GM18517 (cell line): ENCODE data around the gene TTC33.

Source experiments
- ATAC-seq: cut with Tn5 transposase; IDR thresholded peaks from one replicate; pipeline ENCODE4 v1.9.1; 2021; ENCODE audit warnings: mild to moderate bottlenecking, moderate library complexity; ENCODE audit not compliant: unreplicated experiment

Gene TTC33

DNA sequence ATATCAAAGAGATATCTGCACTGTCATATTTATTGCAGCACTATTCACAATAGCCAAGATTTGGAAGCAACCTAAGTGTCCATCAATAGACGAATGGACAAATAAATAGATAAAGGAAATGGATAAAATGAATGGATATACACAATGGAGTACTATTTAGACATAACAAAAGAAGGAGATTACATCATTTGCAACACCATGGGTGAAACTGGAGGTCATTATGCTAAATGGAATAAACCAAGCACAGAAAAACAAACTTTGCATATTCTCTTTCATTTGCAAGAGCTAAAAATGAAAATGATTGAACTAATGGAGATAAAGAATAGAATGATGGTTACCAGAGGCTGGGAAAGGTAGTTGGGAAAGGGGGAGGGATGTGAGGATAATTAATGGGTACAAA, 231.1 kb downstream of the TTC33 start:
- ATAC-seq: no peak

DNA sequence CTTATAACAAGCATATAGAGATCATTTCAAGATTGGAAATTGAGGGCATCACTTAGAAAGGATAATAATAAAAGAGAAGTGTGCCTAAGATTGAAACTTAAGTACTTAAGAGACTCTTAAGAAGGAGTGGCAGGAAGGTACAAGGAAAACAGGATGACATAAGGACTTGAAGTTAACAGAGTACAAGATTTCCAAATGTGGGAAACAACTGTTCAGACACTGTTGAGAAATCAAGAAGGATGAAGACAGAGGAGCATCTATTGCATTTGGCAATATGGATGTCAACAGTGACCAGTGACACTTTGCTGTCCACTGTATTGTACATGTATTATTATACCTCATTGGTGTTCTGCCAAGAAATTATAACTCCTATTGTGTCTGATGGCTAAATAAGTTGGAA, 233.8 kb downstream of the TTC33 start:
- ATAC-seq: no peak

DNA sequence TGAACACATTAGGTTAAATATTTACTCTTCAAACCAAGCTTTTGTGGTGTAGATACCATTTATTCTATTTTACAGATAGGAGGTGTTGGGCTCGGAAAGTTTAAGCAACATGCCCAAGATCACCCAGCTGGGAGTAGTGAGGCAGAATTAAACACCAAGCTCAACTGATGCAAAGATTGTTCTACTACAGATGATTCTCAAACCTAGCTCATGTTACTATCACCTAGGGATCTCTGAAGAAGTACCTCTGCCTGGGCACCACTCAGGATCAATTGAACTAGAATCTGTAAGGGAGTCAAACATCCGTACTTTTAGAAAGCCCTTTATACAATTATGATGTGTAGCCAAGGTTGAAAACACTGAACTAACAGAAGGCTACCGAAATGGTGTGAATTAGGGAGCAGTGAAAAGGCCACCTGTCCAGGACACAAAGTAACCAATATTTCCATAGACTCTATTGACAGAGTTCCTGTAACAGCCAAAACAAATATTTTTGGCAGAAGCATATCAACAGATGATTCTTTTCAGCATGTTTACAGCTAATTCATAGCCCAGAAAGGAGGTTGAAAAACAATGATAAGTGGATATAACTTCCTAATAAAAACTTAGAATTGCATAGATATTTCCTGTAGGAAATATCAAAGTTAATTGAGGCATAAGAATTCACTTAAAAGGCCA, 234.5 kb downstream of the TTC33 start:
- ATAC-seq: no peak

DNA sequence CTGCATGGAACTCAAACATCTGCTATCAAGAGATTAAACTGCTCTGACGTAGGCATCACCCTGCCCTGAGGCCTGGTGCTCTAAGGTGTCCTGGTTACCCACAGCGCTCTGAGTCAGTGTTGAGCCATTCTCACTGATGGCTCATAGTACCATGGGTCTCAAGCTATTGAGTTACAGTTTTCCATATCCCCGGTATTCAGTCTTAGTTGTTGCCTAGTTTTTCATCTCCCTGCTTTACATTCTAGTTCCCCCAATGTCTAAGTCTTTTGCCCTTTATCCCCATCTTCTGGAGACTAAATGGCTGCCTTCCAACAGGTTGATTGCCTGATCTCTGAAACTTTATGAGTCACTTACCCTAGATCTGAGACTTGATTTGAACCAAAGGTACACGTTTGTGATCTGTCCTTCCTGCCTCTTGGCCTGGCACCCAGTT, 237.3 kb downstream of the TTC33 start:
- no peak for ATAC-seq

DNA sequence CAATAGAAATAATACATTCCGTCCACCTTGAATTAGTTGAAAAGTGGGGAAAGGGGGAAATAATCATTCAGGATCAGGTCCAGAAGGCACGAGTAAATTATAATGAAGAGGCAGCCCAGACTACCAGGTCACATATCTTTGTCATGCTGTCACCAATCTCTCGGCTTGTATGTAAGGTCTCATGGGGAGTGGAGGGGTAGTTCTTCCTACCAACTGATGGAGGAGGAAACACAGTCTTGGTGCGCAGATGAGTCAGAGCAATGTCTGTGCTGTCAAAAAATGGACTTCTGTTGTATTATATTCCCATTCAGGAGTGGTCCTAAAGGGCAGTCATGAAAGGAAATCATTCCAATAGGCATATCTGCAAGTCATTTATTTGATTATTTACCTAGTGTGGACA, 240.3 kb downstream of the TTC33 start:
- ATAC-seq: no peak

DNA sequence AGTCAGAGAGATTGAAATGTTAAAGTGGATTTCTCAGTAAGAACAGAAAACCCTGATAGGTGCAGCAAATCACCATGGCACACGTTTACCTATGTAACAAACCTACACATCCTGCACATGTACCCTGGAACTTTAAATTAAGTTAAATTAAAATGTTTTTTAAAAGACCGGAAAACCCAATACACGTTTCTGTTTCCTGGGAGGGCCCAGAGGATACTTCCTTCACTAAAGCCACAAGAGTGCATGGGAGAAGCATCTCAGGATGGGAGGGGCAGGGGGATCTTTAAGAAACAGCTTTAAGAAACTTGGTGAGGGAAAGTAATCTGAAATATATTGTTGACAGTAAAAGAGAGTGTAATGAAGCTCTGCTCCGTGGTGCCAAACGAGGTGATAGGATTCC, 240.8 kb downstream of the TTC33 start:
- no peak for ATAC-seq

DNA sequence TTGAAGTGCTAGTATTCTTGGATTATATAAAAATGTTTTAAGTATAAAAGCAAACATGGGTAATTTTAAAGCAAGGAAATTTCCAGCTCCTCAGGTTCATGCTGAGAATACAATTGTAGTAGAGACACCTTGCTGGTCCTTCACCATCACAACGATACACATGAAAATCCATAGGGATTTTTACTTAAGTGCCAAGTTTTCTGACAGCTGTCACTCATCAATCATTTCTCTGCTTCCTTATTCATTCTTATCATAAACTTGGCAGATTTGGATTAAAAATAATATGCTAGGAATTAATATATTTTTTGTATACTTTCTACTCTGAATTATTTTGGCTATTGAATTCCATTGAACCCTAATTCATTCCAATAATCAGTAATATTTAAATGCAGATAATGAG, 244.0 kb downstream of the TTC33 start:
- no peak for ATAC-seq

DNA sequence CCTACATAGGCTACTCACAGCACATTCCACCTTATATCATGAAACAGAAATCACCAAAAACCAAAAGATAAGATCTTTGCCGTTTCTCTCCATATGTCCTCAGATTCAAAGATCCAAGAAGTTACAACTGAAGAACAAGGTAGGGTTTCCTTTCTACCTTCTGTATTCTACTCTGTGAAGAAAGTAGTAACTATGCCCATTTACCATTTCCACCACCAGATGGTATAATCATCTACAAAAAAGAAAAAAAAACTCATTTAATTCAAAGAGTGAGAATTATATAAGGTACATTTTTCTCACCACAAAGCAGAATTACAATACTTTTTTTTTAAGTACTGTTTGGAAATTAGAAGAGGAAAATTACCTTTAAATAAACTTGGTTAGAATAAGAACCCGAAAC, 248.7 kb downstream of the TTC33 start:
- no peak for ATAC-seq

DNA sequence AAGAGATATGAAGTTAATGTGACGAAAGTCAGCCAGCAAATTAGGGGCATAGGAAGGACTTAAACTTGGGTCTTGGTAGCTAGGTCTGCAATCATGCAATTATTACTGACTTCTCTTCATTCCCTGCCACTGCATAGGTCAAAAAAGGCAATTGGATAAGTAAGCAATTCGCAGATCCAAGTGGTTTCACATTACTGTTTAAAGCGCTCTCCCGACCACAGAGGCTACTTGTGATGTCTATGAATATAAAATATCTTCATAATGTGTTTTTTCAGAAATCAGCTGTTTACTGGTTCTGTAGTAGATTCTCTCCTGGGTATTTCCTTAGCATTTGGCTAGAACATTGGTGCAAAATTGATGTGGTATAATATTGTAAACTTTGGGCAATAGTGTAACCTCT, 250.7 kb downstream of the TTC33 start:
- ATAC-seq: no peak

DNA sequence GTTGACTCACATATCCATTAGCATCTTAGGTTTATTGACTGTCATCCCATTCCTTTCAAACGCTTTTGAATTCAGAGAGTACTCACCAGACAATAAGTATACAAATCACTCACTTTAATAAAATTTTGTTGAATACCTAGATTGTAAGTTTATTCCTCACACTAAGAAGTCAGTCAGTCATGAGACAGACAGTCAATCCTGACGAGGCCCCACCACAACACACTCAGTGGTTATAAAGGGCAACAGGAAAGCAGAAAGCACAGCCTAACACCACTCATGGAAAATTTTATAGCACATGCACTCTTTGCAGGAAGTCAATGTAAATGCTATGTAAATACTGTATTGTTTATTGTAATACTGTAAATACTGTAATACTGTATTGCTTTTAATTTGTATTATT, 252.3 kb downstream of the TTC33 start:
- ATAC-seq: no peak

DNA sequence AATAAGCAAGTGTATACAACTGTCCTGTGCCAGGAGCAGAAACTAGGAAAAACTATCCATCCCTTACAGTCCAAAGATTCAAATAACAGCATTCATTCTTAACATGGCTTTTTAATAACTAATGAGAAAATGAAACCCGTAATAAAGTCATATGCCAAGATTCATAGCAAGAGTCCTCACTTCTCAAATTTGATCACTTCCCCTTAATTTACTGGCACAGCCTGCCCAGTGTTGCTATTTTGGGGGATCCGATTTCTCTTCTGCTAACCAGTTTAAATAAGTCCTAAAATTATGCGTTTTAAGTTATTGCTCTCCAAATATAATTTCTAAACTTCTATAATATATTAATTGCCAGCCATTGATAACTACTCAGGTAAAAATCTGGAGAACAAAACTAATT, 253.0 kb downstream of the TTC33 start:
- ATAC-seq: peak; percentile 61

DNA sequence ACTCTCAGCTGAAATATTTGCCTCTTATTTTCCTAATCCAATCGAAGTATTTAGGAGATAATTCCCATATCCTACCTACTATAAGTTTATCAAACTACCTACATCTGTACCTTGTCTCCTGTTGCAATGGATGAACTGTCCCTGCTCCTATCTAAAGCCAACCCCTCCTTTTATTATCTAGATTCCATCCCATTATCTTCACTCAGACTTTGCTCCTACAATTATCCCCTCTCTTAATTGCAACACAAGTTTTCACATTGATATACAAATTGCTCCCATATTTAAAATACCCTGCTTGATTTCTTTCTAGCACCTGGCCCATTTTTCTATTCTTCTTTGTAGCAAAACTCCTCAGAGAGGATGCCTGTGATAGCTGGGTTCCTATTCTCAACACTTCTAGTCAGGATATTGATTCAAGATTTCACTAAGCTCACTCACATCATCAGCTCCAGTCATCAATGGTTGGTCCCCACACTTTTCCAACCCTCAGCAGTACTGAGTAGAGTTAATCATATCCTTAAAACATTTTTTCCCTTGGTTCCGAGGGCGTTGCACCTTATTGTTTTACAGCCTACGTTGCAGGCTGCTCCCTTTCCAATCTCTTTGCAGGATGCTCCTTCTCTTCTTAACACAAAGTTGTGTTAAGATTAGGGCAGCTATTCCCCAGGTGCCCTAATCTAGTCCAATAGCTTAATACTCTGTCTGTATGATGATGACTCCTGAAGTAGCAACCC, 253.9 kb downstream of the TTC33 start:
- no peak for ATAC-seq

DNA sequence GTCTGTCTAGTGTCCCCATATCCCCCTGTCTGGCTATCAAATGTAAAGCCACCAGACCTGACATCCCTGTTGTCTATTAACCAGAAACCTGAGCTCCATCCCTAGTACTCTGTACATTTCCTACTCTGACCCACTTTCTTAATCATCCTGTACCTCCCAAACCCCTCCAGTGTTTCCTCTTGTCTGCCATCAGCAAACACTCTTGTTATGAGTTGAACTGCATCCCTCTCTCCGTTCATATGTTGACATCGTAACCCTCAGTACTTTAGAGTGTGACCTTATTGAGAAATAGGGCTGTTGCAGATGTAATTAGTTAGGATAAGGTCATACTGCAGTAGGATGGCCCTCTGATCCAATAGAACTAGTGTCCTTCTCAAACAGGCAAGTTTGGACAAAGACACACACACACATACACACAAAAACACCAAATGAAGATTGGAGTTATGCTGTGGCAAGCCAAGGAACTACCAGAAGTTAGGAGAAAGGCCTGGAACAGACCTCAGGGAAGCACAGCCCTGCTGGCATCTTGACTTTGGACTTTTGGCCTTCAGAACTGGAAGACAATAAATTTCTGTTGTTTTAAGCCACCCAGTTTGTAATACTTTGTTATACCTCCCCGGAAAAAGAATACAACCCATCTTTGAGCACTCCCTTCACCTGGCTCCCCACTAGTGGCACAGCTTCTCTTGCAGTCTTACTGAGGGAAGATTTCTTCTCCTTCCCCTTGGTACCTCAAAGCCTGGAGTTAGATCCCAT, 256.1 kb downstream of the TTC33 start:
- no peak for ATAC-seq

DNA sequence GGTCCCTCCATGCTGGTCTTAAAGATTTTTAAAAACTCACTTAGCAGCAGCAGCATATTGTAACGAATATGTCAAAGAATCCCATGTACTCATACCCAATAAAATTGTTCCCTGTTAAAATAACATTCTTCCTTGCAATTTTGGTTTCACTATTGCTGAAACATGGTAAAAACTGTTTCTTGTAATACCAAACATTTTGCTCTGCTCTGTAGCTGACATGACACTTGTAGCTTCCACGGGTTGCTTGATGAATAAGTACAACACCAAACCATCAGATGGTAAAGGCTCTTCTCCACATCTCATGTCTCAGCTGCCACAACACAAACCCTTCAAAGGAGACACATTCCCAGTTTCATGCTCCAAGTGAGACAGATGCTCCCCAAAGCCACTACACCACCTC, 256.8 kb downstream of the TTC33 start:
- no peak for ATAC-seq

DNA sequence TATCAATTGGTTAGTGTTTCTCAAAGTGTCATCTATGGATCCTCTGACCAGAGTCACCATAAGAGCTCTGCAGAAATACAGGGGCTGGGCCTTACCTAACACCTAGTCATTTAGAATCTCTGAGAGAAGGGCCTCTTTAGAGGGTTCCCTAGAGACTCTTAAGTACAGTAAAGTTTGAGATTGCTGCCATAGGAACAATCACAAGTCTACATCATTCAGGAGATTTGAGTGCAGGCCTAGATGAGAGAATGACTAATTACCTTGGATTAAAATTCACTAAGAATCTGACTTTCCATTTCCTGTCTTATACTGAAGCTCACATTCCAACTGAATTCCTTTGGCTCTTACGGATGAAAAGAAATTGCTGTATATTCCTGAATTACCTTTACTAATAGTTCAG, 258.2 kb downstream of the TTC33 start:
- ATAC-seq: no peak

DNA sequence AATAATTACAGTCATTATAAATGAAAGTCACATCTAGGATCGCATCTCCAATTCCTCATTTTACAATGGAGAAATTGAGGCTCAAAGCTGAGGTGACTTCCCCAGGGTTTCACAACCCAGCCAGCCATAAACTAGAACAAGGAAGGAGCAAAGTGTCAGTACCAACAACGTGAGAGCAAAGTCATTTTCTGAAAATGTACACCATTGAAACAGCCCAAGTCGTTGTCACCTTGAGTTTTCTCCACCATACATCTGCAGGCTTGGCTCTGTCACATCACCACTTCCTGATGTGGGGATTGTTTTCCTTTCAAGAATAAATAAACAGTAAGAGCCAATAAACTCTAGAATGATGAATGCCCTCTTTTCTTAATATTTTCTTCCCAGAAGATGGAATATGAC, 260.5 kb downstream of the TTC33 start:
- ATAC-seq: no peak

DNA sequence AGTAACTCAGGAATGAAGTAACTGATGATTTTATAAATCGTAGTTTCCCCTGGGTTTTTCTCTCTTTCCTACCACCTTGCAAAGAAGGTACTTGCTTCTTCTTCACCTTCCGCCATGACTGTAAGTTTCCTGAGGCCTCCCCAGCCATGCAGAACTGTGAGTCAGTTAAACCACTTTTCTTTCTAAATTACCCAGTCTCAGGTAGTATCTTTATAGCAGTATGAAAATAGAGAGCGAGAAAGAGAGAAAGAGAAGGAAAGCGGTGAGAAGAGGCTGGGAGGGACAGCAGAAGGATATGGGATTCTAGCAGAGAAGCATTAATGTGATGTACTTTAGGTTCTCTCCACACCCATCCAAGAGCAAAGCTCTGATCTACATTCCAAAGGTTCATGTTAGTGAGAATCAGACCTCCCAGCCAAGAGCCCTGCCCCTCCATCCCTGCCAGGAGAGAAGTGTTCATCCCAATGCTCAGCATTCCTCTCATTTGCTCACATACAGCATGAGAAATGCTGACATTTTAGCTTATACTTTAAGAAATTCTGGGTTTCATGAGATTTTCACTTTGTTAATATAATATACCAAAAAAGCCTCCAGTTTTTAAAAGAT, 261.0 kb downstream of the TTC33 start:
- no peak for ATAC-seq

DNA sequence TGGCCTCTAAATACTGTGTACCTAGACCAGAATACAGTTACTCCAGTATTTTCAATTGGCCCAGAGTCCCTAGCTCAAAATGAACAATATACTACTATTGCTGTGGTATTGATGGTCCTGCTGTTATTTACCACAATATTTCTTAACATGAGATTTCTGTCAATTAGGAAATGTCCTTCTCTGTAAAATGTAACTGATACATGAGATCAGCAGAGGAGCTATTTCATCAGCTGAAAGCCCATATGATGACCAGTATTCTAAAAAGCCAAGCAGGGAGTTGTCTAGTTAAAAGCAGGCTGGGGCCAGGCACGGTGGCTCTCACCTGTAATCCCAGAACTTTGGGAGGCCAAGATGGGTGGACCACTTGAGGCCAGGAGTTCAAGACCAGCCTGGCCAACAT, 263.7 kb downstream of the TTC33 start:
- no peak for ATAC-seq

DNA sequence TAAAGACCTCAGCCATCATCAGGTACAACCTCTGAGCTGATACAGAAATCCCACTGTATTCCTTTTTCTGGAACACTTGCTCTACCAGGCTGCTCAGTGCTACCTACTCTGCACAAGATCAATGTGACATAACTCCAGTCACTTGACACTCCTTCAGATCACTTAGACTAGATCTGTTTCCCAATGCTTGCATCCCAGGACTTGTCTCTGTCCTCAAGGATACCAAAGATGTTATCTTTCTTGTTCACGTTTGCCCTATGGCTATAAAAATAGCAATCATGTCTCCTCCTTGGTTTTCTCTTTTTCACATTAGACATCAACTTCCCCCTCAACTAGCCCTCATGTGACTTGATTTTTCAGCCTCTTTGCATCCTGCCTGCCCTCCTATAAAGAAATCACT, 264.1 kb downstream of the TTC33 start:
- ATAC-seq: no peak

DNA sequence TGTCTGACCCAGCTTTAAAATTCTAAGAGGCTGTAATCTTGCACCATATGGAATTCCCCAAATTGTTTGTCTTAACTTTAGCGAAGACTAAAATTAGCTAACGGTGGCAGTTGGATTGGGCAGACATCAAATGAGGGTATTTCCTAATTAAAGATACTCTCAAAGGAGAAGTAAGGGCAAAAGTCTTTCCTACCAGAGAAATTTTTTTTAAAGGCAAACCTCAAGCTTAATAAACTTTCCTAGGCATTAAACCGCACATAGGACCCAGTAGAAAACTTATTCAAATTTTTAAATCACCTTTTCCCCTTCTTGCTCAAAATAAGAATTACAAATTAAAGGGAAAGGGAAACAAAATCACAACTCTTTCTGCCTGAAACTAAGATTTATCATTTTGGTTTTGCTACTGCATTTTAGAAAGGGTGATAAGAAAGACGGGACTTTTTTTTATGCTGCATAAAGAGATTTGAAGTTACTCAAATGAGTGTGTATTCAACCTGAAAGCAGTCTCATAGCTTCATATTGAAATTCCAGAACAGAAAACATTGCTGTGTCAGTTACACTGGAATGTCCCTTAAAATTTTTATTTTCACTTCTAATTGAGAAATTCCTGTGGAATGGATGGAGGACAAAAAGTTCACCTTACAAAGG, 265.2 kb downstream of the TTC33 start:
- ATAC-seq: peak; percentile 57

DNA sequence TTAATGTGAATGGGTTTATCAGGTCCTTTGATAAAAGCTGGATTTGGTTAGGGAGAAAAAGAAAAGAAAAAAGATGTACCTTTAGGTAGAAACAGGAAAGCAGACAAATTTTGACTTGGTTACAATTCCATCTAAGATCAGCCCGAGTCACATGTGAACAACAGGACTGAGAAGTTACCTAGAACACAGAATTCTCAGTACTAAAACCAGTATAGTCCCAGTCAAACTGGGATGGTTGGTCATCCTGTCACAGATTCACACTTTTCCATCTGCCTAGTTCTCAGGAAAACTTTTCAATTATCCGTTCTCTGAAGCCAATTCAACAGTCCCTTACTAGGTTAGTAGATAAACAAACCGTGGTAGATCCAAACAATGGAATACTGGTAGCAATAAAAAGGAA, 266.3 kb downstream of the TTC33 start:
- no peak for ATAC-seq
